H1 (cell line): ENCODE results near the gene SLC22A23. TPM values are rescaled to one million over a fixed set of nuclear protein-coding genes. Genes with fewer than 3 reads are reported as not detected.

Experiments used
- CREB1 ChIP-seq: IDR thresholded peaks from 2 replicates; pipeline ENCODE4 v1.6.1; 2012; ENCODE audit warnings: inconsistent platforms
- EZH2 ChIP-seq: fragments of 200-600 bp; sonication (generic); IDR thresholded peaks from 2 replicates; pipeline ENCODE4 v1.7.1; 2012; ENCODE audit warnings: low read depth, mild to moderate bottlenecking, moderate library complexity, low read length, inconsistent platforms; ENCODE audit not compliant: severe bottlenecking
- HDAC6 ChIP-seq: IDR thresholded peaks from one replicate; pipeline ENCODE4 v1.7.1; 2012; ENCODE audit warnings: low read depth, mild to moderate bottlenecking, inconsistent platforms, low read length, moderate library complexity
- KDM1A ChIP-seq: fragments of 200-600, 300-600 bp; sonication (generic); IDR thresholded peaks from 2 replicates; pipeline ENCODE4 v1.7.1; 2016; ENCODE audit warnings: mild to moderate bottlenecking, low read length, borderline replicate concordance
- RFX5 ChIP-seq: IDR thresholded peaks from 2 replicates; pipeline ENCODE4 v1.6.1; 2011; ENCODE audit warnings: low read depth, low read length, improper control_type of control experiment, borderline replicate concordance
- SAP30 ChIP-seq: fragments of 300-600 bp; sonication (generic); IDR thresholded peaks from 2 replicates; pipeline ENCODE4 v1.7.1; 2012; ENCODE audit warnings: low read length, moderate library complexity, mild to moderate bottlenecking, inconsistent platforms; ENCODE audit not compliant: insufficient read depth, insufficient replicate concordance
- ZNF274 ChIP-seq: IDR thresholded peaks from 2 replicates; pipeline ENCODE4 v1.7.0; 2012; ENCODE audit warnings: low read length, borderline replicate concordance; ENCODE audit errors: extremely low read depth
- polyA plus RNA-seq, 7 experiments: library from polyadenylated mRNA; depleted of rRNA in 3 of 7; stranded (reverse) in 5 of 7; unstranded in 2 of 7; fragments of >200 nt in 5 of 7; fragments of 200-250 nt in 2 of 7; gene quantifications; 1 replicate in 5 of 7; 2 replicates in 1 of 7; 4 replicates in 1 of 7; pipeline versions ENCODE4 v1.2.1 to v1.2.3, GENCODE V29; 2011 to 2013; ENCODE audit warnings: missing spikeins in 2 of 7, mixed read lengths in 2 of 7
- total RNA-seq: library from RNA; stranded (reverse); fragmentation: NEBNext Ultra II Directional; extraction: Animal tissue kit (Norgen Biotek cat#: 25700); gene quantifications from 2 replicates; pipeline ENCODE4 v1.2.1, GENCODE V29; 2021

The SLC22A23 gene
- total and polyA plus RNA-seq, 2 of the 8 experiments (the other 6 are each of a cell fraction or from before 2014, with no cell fraction given), result 9.9 to 38.4 TPM

DNA sequence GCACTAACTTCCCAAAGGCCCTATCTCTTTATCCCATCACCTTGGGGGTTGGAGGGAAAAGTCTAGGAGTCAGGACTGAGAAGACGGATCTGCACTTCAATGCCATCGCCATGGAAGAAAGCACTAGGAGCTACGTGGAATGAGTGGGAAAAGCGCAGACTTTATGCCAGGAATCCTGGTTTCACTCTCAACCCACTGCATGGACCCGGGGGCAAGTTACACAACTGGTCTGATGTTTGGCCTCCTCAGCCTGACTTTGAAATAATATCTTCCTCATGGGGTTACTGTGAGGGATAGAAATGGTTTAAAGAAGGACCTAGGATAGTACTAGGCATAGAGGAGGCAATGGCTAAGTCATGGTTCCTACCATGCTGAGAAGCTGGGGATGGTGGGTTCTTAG lies 211.6 kb downstream of the SLC22A23 start (continued):
- no peak for TF ChIP-seq KDM1A
- no peak for TF ChIP-seq RFX5
- no peak for TF ChIP-seq CREB1
- no peak for TF ChIP-seq EZH2
- TF ChIP-seq ZNF274, result no peak
- no peak for TF ChIP-seq SAP30
- TF ChIP-seq HDAC6, result no peak
- TF ChIP-seq, all 59 proteins: peak for 0
